ENCODE data around the gene OR52B2.
A peak's percentile ranks its signal among the peaks of the same experiment; 100 is the strongest.

The OR52B2 gene

DNA sequence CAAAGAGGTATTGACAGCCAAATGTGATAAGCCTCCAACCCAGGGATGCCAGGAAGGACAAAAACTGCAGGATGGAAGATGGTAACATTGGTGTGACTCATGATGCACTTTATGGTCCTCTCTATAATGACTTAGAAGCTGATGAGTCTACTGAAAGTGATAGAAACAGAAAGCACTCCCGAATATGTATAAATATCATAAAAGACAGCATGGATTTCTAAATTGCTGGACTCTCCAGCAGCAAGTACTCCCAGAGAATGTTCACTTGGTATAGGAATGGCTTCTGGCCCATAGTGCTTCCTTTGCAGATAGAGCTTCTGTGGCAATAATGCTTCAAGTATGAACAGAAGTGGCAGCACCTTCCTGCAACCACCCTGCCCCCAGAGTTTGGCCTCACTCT lies at the start of gene OR52B2:
Gene OR52B2 (minus strand): TSS at position 101 of the 400 bp plus-strand sequence. CDS start 0 bp downstream, at position 101.
- peaks cover 33% of the 10 kb centered on the region for H3K27me3 Mint-ChIP-seq
- no peak within 1 kb of the TSS for H3K4me3 Mint-ChIP-seq
- no peaks in the 10 kb centered on the region for H3K9me3 Mint-ChIP-seq
- H3K4me1 Mint-ChIP-seq (ENCODE audit: low read depth), result no peaks in the 10 kb centered on the region
- H3K36me3 Mint-ChIP-seq (ENCODE audit: low read depth), result no peaks in the 10 kb centered on the region
- no peak within 1 kb of the TSS for H3K27ac Mint-ChIP-seq

- Mint-ChIP-seq H3K4me3 (no peak overlapping the region), H3K27me3 (no peaks in the 10 kb centered on the region), H3K9me3 (no peaks in the 10 kb centered on the region), H3K36me3 (ENCODE audit: low read depth) (peaks cover 51% of the 10 kb centered on the region), H3K27ac (no peak overlapping the region), H3K4me1 (ENCODE audit: low read depth) (no peaks in the 10 kb centered on the region)
Measured at GRCh38 chr11:6219359-6219758, 49.2 kb upstream of the OR52B2 start.

- no peak overlapping the region for H3K4me3 Mint-ChIP-seq
- no peaks in the 10 kb centered on the region for H3K4me1 Mint-ChIP-seq (ENCODE audit: low read depth)
- H3K27me3 Mint-ChIP-seq, result no peaks in the 10 kb centered on the region
- no peak overlapping the region for H3K27ac Mint-ChIP-seq
- H3K9me3 Mint-ChIP-seq, result no peaks in the 10 kb centered on the region
- H3K36me3 Mint-ChIP-seq (ENCODE audit: low read depth), result peaks cover 51% of the 10 kb centered on the region
Measured at GRCh38 chr11:6217722-6218121, 47.6 kb upstream of the OR52B2 start.

DNA sequence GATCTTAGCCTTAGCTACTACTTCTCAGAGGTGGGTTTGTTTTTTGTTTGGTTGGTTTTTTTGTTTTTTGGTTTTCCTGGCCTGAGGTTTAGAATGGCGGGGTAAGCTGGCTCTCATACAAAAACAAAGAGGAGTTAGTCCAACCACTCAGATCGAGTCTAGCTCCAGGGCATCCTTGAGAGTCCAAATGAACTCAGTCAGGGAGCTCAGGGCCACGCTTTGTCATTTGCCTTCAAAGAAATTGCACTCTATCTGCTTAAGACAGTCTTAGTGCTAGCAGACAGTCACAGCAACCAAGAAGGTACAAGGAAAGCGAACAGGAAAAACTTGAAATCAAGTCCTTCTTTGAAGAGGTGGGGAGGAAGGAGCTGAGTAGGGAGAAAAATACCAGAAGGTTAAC lies 46.4 kb upstream of the OR52B2 start:
- H3K27ac Mint-ChIP-seq, result no peak overlapping the region
- no peaks in the 10 kb centered on the region for H3K9me3 Mint-ChIP-seq
- H3K27me3 Mint-ChIP-seq, result no peaks in the 10 kb centered on the region
- no peak overlapping the region for H3K4me3 Mint-ChIP-seq
- peaks cover 42% of the 10 kb centered on the region for H3K36me3 Mint-ChIP-seq (ENCODE audit: low read depth)
- no peaks in the 10 kb centered on the region for H3K4me1 Mint-ChIP-seq (ENCODE audit: low read depth)

DNA sequence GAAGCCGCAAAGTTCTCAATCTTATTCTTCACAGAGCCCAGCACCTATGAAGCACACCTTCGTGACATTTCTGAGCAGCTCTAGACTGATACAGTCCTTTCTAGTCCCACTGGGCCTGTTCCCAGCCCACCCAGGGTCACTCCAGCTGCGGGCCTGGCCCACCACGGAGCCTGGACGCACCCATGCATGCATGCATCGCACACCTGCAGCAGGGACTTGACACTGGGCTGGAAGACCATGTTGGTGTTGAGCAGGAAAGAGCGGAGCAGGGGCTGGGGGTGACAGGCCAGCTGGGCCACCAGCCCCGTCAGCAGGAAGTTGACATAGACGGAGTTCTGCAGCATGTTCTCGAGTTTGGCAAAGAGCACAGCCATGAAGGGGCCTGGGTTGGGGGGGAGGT lies 44.4 kb upstream of the OR52B2 start:
- peaks cover 31% of the 10 kb centered on the region for H3K36me3 Mint-ChIP-seq (ENCODE audit: low read depth)

DNA sequence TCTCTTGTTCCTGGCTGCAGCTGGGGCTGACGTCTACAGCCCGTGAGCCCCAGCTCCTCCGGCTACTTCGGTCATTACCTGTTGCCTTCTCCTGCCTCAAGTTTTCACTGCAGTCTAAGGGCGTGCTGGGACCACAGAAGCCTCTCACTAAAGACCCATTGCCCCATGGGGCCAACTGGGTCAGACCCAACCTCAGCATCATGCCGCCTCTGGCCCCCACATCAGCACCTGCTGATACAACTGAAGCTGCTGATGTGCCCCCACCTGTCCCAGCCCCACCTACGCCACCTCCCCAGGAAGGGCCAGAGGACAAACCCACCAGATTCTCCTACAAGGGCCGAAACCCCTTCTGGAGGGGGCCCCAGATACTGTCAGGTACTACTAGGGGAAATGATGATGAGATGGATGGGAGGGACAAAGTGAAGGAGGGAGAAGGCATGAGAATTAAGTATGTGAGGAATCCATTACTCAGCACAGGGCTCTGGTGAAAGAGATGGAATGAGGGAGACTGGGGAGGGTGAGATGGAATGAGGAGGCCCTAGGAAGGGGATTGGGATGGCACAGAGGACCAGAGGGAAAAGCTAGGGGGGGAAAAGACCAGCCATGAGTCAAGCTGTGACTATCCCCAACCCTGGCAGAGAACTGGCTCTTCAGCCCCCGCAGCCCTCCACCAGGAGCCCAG lies 40.3 kb upstream of the OR52B2 start:
- no peak overlapping the region for H3K4me3 Mint-ChIP-seq
- H3K9me3 Mint-ChIP-seq, result no peaks in the 10 kb centered on the region
- peaks cover 13% of the 10 kb centered on the region for H3K36me3 Mint-ChIP-seq (ENCODE audit: low read depth)
- no peaks in the 10 kb centered on the region for H3K27me3 Mint-ChIP-seq
- no peaks in the 10 kb centered on the region for H3K4me1 Mint-ChIP-seq (ENCODE audit: low read depth)
- no peak overlapping the region for H3K27ac Mint-ChIP-seq

More for the DNA sequence above, 44.4 kb upstream of the OR52B2 start:
- H3K9me3 Mint-ChIP-seq, result no peaks in the 10 kb centered on the region
- H3K27me3 Mint-ChIP-seq, result no peaks in the 10 kb centered on the region
- H3K4me1 Mint-ChIP-seq (ENCODE audit: low read depth), result no peaks in the 10 kb centered on the region
- H3K4me3 Mint-ChIP-seq, result no peak overlapping the region
- H3K27ac Mint-ChIP-seq, result no peak overlapping the region

- Mint-ChIP-seq H3K27ac (no peak overlapping the region), H3K4me3 (no peak overlapping the region), H3K27me3 (no peaks in the 10 kb centered on the region), H3K36me3 (ENCODE audit: low read depth) (peaks cover 13% of the 10 kb centered on the region), H3K4me1 (ENCODE audit: low read depth) (no peaks in the 10 kb centered on the region), H3K9me3 (no peaks in the 10 kb centered on the region)
Measured at GRCh38 chr11:6209801-6210200, 39.7 kb upstream of the OR52B2 start.

DNA sequence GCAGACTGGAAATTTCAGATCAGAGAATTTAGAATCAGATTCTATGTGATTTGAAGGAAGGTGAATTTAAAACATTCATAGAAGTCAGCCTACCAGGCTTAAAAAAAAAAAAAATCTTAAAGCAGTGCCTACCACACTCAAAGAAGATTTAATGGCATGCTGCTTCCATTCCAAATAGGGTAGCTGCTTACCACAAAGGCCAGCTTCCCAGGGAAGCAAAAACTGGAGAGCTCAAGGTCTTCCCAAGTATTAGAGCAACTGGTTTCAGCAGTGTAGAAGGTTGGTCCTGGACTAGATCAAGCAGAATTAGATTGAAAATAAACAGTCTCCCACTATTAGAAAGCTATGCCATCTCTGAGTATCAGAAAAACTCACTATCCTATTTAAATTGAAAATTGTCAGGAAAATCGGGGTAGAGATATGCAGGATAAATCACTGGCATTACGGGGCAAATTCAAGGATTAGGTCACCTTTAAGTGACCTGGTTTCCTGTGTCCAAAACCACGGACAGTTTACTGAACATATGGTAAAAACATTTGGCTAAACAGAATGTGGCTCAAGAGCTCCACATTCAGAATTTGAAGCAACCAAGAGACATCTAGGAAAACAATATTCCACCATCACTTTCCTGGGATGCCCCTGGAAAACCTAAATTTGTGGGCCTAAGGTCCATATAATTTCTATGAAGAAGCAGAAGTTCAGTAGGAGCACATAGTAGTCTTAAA lies 36.5 kb upstream of the OR52B2 start:
- H3K4me3 Mint-ChIP-seq, result no peak overlapping the region
- peaks cover 28% of the 10 kb centered on the region for H3K4me1 Mint-ChIP-seq (ENCODE audit: low read depth)
- no peaks in the 10 kb centered on the region for H3K27me3 Mint-ChIP-seq
- H3K27ac Mint-ChIP-seq, result no peak overlapping the region
- H3K9me3 Mint-ChIP-seq, result no peaks in the 10 kb centered on the region
- H3K36me3 Mint-ChIP-seq (ENCODE audit: low read depth), result peaks cover 27% of the 10 kb centered on the region

- peaks cover 40% of the 10 kb centered on the region for H3K4me1 Mint-ChIP-seq (ENCODE audit: low read depth)
- H3K4me3 Mint-ChIP-seq, result no peak within 1 kb of the TSS
- H3K36me3 Mint-ChIP-seq (ENCODE audit: low read depth), result peaks cover 23% of the 10 kb centered on the region
- no peaks in the 10 kb centered on the region for H3K9me3 Mint-ChIP-seq
- no peaks in the 10 kb centered on the region for H3K27me3 Mint-ChIP-seq
- no peak within 1 kb of the TSS for H3K27ac Mint-ChIP-seq
Measured at GRCh38 chr11:6205366-6205765, 35.2 kb upstream of the OR52B2 start, which contains the start of gene C11orf42. C11orf42 (plus strand) TSS chr11:6205557; CDS start chr11:6205616, 59 bp downstream.

GRCh38 chr11:6204706-6205105 lies 34.6 kb upstream of the OR52B2 start:
- H3K36me3 Mint-ChIP-seq (ENCODE audit: low read depth), result peaks cover 23% of the 10 kb centered on the region
- no peak overlapping the region for H3K4me3 Mint-ChIP-seq
- H3K9me3 Mint-ChIP-seq, result no peaks in the 10 kb centered on the region
- peaks cover 40% of the 10 kb centered on the region for H3K4me1 Mint-ChIP-seq (ENCODE audit: low read depth)
- no peaks in the 10 kb centered on the region for H3K27me3 Mint-ChIP-seq
- H3K27ac Mint-ChIP-seq, result no peak overlapping the region

DNA sequence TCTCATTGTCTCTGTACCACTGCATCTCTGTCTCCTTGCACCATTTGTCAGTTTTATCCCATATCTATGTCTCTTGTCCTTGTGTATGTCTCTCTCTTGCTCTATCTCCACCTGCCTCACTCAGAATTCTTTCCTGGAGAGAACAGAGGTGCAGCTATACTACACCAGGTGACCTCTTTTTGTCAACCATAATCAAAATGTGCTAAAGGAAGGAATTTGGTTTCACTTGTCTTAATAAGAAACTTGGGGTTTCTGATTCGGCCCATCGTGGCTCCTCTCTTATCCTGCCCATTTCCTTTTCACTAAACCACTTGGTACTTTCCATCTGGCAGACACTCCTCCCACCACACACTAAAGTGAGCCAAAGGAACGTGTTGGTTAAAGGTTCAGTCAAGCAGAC lies 33.2 kb upstream of the OR52B2 start:
- Mint-ChIP-seq H3K4me1 (ENCODE audit: low read depth) (peaks cover 40% of the 10 kb centered on the region), H3K9me3 (no peaks in the 10 kb centered on the region), H3K36me3 (ENCODE audit: low read depth) (peaks cover 17% of the 10 kb centered on the region), H3K27me3 (no peaks in the 10 kb centered on the region), H3K4me3 (no peak overlapping the region), H3K27ac (no peak overlapping the region)

- H3K27ac Mint-ChIP-seq, result no peak overlapping the region
- peaks cover 17% of the 10 kb centered on the region for H3K36me3 Mint-ChIP-seq (ENCODE audit: low read depth)
- no peaks in the 10 kb centered on the region for H3K9me3 Mint-ChIP-seq
- H3K4me1 Mint-ChIP-seq (ENCODE audit: low read depth), result peaks cover 53% of the 10 kb centered on the region
- H3K4me3 Mint-ChIP-seq, result no peak overlapping the region
- H3K27me3 Mint-ChIP-seq, result no peaks in the 10 kb centered on the region
Measured at GRCh38 chr11:6202041-6202440, 31.9 kb upstream of the OR52B2 start.

DNA sequence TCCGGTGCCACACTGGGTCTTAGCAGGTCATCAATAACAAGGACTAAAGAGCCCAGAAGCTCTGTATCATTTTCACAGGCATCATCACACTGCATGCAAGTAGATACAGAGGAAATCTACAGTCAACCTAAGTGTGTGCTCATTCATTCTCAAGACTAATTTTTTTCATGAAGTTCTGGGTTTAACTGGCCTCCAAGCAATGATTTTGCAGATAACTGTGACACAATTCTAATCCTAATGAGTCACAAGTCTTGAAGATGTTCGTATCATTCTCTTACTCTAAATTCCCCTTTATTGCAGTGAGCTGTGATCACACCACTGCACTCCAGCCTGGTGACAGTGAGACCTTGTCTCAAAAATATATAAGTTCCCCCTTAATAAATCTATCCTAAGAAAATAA lies 31.4 kb upstream of the OR52B2 start:
- Mint-ChIP-seq H3K4me1 (ENCODE audit: low read depth) (peaks cover 59% of the 10 kb centered on the region), H3K27ac (peak overlapping the region; percentile 42), H3K36me3 (ENCODE audit: low read depth) (peaks cover 17% of the 10 kb centered on the region)

DNA sequence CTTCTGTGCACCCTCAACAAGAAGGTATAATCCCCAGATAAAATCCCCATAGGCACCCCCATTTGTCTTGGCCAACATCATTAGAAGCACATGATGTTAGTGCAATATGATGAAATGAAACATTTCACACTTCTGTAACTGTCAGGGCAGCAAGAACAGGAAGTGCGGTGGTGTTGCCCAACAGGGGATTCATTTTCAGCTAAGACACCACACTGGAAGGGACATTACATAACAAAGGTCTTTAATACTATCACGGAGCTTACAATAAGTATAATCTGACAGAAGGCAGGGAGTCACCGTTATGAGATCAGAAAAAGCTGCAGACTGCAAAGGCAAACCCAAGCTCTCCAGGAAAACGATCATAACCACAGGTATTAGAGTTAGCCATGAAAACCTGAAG lies 30.8 kb upstream of the OR52B2 start:
- H3K27me3 Mint-ChIP-seq, result no peaks in the 10 kb centered on the region
- H3K4me1 Mint-ChIP-seq (ENCODE audit: low read depth), result peaks cover 64% of the 10 kb centered on the region
- H3K9me3 Mint-ChIP-seq, result no peaks in the 10 kb centered on the region
- peak overlapping the region; percentile 42 for H3K27ac Mint-ChIP-seq
- no peak overlapping the region for H3K4me3 Mint-ChIP-seq
- peaks cover 17% of the 10 kb centered on the region for H3K36me3 Mint-ChIP-seq (ENCODE audit: low read depth)

More for the DNA sequence above, 31.4 kb upstream of the OR52B2 start:
- Mint-ChIP-seq H3K27me3 (no peaks in the 10 kb centered on the region), H3K4me3 (no peak overlapping the region), H3K9me3 (no peaks in the 10 kb centered on the region)

DNA sequence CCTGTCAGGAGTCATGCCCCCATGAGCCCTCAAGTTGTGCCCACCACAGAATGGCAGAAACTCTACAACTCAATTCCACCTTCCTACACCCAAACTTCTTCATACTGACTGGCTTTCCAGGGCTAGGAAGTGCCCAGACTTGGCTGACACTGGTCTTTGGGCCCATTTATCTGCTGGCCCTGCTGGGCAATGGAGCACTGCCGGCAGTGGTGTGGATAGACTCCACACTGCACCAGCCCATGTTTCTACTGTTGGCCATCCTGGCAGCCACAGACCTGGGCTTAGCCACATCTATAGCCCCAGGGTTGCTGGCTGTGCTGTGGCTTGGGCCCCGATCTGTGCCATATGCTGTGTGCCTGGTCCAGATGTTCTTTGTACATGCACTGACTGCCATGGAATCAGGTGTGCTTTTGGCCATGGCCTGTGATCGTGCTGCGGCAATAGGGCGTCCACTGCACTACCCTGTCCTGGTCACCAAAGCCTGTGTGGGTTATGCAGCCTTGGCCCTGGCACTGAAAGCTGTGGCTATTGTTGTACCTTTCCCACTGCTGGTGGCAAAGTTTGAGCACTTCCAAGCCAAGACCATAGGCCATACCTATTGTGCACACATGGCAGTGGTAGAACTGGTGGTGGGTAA lies 29.2 kb upstream of the OR52B2 start, which contains the start of gene OR52W1:
Gene OR52W1 (plus strand): TSS at position 51 of the 637 bp plus-strand sequence. CDS start 0 bp downstream, at position 51.
- Mint-ChIP-seq H3K4me3 (no peak within 1 kb of the TSS), H3K9me3 (no peaks in the 10 kb centered on the region), H3K27me3 (no peaks in the 10 kb centered on the region), H3K4me1 (ENCODE audit: low read depth) (peaks cover 72% of the 10 kb centered on the region), H3K36me3 (ENCODE audit: low read depth) (peaks cover 12% of the 10 kb centered on the region), H3K27ac (no peak within 1 kb of the TSS)

All from stimulated activated naive CD8-positive, alpha-beta T cell treated with anti-CD3 and anti-CD28 coated beads, Interleukin-15, Interleukin-2, amounts not matched to agents 100 ng/mL and 50 ng/mL, for 24 hours (primary cell).